ENCODE data around the gene STXBP2.
A peak's percentile ranks its signal among the peaks of the same experiment; 100 is the strongest.

- TF ChIP-seq, protein P1, sequence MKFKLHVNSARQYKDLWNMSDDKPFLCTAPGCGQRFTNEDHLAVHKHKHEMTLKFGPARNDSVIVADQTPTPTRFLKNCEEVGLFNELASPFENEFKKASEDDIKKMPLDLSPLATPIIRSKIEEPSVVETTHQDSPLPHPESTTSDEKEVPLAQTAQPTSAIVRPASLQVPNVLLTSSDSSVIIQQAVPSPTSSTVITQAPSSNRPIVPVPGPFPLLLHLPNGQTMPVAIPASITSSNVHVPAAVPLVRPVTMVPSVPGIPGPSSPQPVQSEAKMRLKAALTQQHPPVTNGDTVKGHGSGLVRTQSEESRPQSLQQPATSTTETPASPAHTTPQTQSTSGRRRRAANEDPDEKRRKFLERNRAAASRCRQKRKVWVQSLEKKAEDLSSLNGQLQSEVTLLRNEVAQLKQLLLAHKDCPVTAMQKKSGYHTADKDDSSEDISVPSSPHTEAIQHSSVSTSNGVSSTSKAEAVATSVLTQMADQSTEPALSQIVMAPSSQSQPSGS (CRISPR knock-in tag; IDR thresholded peaks at IDR 0.05) = no peak
- TF ChIP-seq, protein P2, sequence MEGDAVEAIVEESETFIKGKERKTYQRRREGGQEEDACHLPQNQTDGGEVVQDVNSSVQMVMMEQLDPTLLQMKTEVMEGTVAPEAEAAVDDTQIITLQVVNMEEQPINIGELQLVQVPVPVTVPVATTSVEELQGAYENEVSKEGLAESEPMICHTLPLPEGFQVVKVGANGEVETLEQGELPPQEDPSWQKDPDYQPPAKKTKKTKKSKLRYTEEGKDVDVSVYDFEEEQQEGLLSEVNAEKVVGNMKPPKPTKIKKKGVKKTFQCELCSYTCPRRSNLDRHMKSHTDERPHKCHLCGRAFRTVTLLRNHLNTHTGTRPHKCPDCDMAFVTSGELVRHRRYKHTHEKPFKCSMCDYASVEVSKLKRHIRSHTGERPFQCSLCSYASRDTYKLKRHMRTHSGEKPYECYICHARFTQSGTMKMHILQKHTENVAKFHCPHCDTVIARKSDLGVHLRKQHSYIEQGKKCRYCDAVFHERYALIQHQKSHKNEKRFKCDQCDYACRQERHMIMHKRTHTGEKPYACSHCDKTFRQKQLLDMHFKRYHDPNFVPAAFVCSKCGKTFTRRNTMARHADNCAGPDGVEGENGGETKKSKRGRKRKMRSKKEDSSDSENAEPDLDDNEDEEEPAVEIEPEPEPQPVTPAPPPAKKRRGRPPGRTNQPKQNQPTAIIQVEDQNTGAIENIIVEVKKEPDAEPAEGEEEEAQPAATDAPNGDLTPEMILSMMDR (IDR thresholded peaks at IDR 0.05 in 2 of 3, conservative IDR thresholded peaks at IDR 0.05 in 1 of 3; ENCODE audit: insufficient read depth in 2 of 3, low read depth in 1 of 3, low read length in 3 of 3) = no peak
- peak in 1 of 2 experiments; percentile 38; a peak in 1 of 4 replicates for TF ChIP-seq HDAC1 (IDR thresholded peaks at IDR 0.05)
- no peak for TF ChIP-seq RCOR1 (IDR thresholded peaks at IDR 0.05; ENCODE audit: borderline replicate concordance in 1 of 2, low read depth in 2 of 2, low read length in 2 of 2)
- TF ChIP-seq NRF1 (conservative IDR thresholded peaks at IDR 0.05 in 1 of 2, IDR thresholded peaks at IDR 0.05 in 1 of 2) = no peak
- no peak for TF ChIP-seq GABPB1 (CRISPR knock-in tag; IDR thresholded peaks at IDR 0.05)
- peak; percentile 67 for TF ChIP-seq POLR2A (conservative IDR thresholded peaks at IDR 0.05)
- no peak for TF ChIP-seq SMARCB1 (IDR thresholded peaks at IDR 0.05; ENCODE audit: insufficient read length, low read depth)
- no peak for TF ChIP-seq HDAC6 (IDR thresholded peaks at IDR 0.05; ENCODE audit: low read depth, low read length)
- no peak for TF ChIP-seq TFE3 (CRISPR knock-in tag; IDR thresholded peaks at IDR 0.05)
- no peak for TF ChIP-seq ZKSCAN8 (CRISPR knock-in tag; IDR thresholded peaks at IDR 0.05)
Observed at GRCh38 chr19:7639863-7640348, 3.0 kb downstream of the STXBP2 start.
